NOMO-1 (cell line): ENCODE results near the gene COQ5.
"Not testable (repeated sequence)": the region's sequence is repeated elsewhere in the genome, so short reads cannot be mapped to it uniquely, and the experiment has no call there.

Source experiments
- DNase-seq, 2 experiments: peaks; one replicate each; lab custom pipeline; 2025; ENCODE audit not compliant: unreplicated experiment in 2 of 2; lab: John Stamatoyannopoulos, UW

COQ5 gene

GRCh38 chr12:120528861-120529525, at the start of gene COQ5:
COQ5 (minus strand) TSS chr12:120529158; CDS start chr12:120529141, 17 bp downstream.
- peak; percentile 74 to 90 for DNase-seq

GRCh38 chr12:120574106-120574505, 45.1 kb upstream of the COQ5 start:
- no peak for DNase-seq

GRCh38 chr12:120573560-120573959, 44.6 kb upstream of the COQ5 start:
- peak in 1 of 2 experiments; percentile 8 for DNase-seq

GRCh38 chr12:120571299-120571698, 42.3 kb upstream of the COQ5 start:
- no peak for DNase-seq

GRCh38 chr12:120563495-120563894, 34.5 kb upstream of the COQ5 start:
- DNase-seq = no peak

- no peak for DNase-seq
Measured at GRCh38 chr12:120562906-120563305, 33.9 kb upstream of the COQ5 start.

GRCh38 chr12:120557589-120557988, 28.6 kb upstream of the COQ5 start:
- no peak for DNase-seq

- DNase-seq = no peak
Measured at GRCh38 chr12:120554678-120555077, 25.7 kb upstream of the COQ5 start.

GRCh38 chr12:120546050-120546386, 17.1 kb upstream of the COQ5 start:
- no peak for DNase-seq

GRCh38 chr12:120544691-120545090, 15.7 kb upstream of the COQ5 start:
- DNase-seq = no peak

GRCh38 chr12:120542166-120542565, 13.2 kb upstream of the COQ5 start:
- no peak for DNase-seq

- DNase-seq = peak; percentile 8 to 42
Measured at GRCh38 chr12:120540445-120540844, 11.5 kb upstream of the COQ5 start.

- DNase-seq = no peak
Measured at GRCh38 chr12:120539303-120539702, 10.3 kb upstream of the COQ5 start.

- DNase-seq = no peak
Measured at GRCh38 chr12:120538281-120539156, 9.6 kb upstream of the COQ5 start.

- no peak for DNase-seq
Measured at GRCh38 chr12:120537856-120538220, 8.9 kb upstream of the COQ5 start.

- no peak for DNase-seq
Measured at GRCh38 chr12:120536064-120536791, 7.3 kb upstream of the COQ5 start.

- peak; percentile 26 to 50 for DNase-seq
Measured at GRCh38 chr12:120534703-120535655, 6.0 kb upstream of the COQ5 start.

- DNase-seq = peak; percentile 64 to 86
Measured at GRCh38 chr12:120534203-120534702, 5.3 kb upstream of the COQ5 start, which contains the start of gene RNF10. RNF10 (plus strand) TSS chr12:120534356; CDS start chr12:120534812, 456 bp downstream.

- DNase-seq = no peak
Measured at GRCh38 chr12:120532701-120533238, 3.8 kb upstream of the COQ5 start.

- not testable (repeated sequence) for DNase-seq
Measured at GRCh38 chr12:120530418-120530761, 1.4 kb upstream of the COQ5 start.
